ENCODE results near the gene GALR1.
"Not testable (repeated sequence)": the region's sequence is repeated elsewhere in the genome, so short reads cannot be mapped to it uniquely, and the experiment has no call there.

Gene GALR1

GRCh38 chr18:77249569-77250500, at the start of gene GALR1:
GALR1 (plus strand) TSS chr18:77249848; CDS start chr18:77250549, 701 bp downstream.
- no peak for DNase-seq

- no peak for DNase-seq
Observed at GRCh38 chr18:77201506-77201905, 48.1 kb upstream of the GALR1 start.

GRCh38 chr18:77202329-77202728, 47.3 kb upstream of the GALR1 start:
- no peak for DNase-seq

DNA sequence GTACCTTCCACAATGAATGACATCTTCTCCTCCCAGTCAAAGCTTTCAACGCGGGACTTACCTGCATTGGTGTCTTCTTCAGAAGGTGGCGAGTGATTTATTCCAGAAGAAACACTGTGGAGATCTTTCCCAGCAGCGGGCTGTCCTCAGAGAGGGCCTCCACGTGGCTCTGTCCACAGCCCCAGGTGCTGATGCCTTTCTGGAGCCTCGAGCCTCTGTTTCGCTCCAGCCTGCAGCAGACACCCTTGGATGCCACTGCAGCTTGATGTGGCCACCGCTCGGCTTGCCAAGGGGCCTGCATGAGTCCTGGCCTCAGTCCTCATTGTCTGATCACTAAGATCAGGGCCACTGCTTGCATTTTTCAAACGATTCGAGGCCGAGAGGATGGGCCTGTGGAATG, 46.6 kb upstream of the GALR1 start:
- DNase-seq, result no peak

DNA sequence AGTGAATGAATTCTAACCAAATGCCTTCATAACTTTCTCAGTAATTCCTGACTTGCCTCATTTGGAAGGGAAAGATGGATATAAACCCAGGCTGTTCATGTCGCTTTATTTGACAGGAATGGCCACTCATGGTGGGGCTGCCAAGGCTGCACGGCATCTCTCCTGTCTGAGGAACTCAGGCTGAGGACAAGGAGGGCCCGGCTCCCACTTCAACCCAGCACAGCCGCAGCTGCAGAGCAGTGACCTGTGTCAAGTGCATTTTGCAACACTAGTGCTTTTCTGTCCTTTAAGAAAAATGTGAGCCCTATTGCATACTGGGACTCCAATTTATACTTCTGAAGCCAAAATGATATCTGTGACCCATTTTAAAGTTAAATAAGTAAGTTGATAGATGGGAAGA, 45.8 kb upstream of the GALR1 start:
- no peak for DNase-seq

DNA sequence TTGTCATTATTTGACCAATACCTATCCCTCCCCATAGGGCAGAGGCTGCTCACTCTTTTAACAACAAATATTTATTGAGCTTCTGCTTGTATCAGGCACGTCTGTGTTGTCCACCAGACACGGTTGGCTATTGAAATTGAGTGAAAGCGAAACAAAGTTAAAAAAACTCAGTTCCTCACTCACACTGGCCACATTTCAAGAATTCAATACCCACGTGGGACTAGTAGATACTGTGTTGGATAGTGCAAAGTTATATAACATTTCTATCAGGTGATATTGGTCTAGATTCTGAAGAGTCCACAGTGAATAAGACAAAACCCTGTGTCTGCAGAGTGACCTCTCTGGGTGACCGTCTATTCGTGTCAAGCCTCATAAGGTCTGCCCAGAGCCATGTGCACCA, 43.9 kb upstream of the GALR1 start:
- no peak for DNase-seq

- no peak for DNase-seq
Observed at GRCh38 chr18:77206676-77207374, 42.8 kb upstream of the GALR1 start.

GRCh38 chr18:77207540-77207939, 42.1 kb upstream of the GALR1 start:
- peak; percentile 65 to 67 for DNase-seq

- peak; percentile 51 to 52 for DNase-seq
Observed at GRCh38 chr18:77208964-77209363, 40.7 kb upstream of the GALR1 start.

DNA sequence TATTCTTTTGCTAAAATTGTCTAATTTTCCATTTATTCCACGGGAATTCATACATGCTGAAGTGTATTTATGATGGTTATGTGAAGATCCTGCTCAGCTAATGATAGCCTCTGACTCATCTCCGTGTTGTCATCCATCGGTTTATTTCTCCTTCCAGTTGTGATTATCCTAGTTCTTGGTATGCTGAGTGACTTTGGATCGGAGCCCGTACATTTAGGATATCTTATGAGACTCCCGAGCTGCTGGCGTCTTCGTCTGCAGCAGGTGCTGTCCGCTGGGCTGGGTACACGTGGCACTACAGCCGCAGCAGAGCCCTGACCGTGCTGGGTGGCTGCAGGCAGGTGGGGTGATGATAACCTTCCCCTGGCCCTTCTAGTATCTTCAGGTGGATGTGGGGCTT, 40.1 kb upstream of the GALR1 start:
- no peak for DNase-seq

- DNase-seq, result no peak
Observed at GRCh38 chr18:77210249-77210648, 39.4 kb upstream of the GALR1 start.

GRCh38 chr18:77218642-77219041, 31.0 kb upstream of the GALR1 start:
- DNase-seq, result no peak

DNA sequence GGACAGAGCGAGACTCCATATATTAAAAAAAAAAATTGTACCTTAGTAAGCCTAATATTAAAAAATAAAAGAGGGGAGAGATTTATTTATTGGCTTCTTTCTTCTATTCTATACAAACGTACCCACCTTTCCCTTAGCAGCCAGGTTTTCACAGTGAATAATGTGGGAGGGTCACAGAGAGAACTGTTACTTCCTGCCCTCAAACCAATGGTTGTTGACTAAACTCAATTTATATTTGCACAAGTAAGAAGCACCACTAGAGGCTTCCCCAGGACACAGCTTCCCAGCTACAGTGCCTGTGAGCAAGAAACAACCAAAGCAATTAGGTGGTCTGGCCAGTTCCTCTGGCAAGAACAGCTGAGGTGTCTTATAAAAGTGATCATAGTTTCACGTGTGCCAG, 28.9 kb upstream of the GALR1 start:
- peak in 1 of 2 donors; percentile 16 for DNase-seq

- no peak for DNase-seq
Observed at GRCh38 chr18:77222464-77222863, 27.2 kb upstream of the GALR1 start.

- no peak for DNase-seq
Observed at GRCh38 chr18:77223221-77223639, 26.4 kb upstream of the GALR1 start.

GRCh38 chr18:77223653-77224052, 26.0 kb upstream of the GALR1 start:
- DNase-seq, result no peak

DNA sequence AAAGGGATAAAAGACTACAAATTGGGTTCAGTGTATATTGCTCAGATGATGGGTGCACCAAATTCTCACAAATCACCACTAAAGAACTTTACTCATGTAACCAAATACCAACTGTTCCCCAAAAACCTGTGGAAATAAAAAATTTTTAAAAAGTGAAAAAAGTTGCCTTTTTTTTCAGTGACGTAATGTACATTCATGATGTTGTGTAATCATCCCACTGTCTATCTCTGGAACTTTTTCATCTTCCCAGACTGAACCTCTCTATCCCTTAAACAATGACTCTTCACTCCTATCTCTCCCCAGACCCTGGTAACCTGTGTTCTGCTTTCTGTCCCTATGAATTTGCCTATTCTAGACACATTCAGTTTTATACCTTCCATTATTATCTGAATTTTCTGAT, 19.0 kb upstream of the GALR1 start:
- no peak for DNase-seq

GRCh38 chr18:77234504-77235365, 14.9 kb upstream of the GALR1 start:
- DNase-seq, result no peak

DNA sequence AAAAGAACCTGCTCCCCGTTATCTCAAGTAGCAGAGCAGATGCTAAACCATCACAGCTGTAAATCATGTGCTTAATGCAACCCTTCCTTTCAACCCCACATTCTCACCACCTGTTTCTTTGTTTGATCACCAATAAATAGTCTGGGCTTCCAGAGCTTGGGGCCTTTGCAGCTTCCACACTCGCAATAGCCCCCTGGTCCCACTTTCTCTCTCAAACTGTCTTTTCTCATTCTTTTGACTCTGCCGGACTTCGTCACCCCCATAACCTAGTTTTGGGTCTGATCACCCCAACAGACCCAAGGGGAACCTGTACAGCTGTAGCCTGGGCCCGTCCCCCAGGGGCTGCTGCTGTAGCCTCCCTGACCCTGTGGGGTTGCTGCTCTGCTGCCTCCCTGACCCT, 10.4 kb upstream of the GALR1 start:
- not testable (repeated sequence) for DNase-seq

DNA sequence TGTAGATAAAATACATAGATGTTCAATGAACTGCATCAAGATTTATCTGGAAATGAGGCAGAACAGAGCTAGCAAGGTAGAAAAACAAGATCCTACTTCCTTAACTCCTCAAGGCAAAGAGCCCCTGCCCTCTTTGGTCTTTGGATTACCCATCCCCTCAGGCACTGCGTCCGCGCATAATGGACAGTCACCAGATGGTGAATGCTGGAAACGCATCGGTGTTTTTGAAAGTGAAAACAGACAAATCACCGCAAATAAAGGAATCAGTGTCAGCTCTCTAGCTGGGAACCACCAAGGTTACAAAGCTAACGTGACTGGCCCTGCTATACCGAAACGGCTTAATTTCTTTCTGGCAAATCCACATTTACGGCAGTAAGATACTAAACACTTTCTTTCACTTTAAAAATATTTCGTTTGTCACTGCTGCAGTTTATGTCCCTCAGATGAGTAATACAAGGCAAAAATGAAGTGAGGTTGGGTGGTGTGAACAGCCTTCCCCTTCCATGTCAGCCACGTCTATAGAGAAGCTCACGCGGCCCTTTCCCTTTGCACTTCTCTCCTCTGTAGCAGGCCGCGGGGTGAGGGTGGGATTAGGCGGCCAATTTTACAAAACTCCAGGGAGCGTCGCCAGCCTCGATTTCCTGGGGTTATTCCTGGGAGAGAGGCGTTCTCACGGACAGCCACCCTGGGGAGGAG, 627 bp upstream of the GALR1 start:
- no peak for DNase-seq

DNA sequence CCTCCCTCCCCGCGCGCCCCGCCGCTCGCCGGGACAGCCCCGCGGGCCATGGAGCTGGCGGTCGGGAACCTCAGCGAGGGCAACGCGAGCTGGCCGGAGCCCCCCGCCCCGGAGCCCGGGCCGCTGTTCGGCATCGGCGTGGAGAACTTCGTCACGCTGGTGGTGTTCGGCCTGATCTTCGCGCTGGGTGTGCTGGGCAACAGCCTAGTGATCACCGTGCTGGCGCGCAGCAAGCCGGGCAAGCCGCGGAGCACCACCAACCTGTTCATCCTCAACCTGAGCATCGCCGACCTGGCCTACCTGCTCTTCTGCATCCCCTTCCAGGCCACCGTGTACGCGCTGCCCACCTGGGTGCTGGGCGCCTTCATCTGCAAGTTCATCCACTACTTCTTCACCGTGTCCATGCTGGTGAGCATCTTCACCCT, 865 bp downstream of the GALR1 start:
- no peak for DNase-seq

DNA sequence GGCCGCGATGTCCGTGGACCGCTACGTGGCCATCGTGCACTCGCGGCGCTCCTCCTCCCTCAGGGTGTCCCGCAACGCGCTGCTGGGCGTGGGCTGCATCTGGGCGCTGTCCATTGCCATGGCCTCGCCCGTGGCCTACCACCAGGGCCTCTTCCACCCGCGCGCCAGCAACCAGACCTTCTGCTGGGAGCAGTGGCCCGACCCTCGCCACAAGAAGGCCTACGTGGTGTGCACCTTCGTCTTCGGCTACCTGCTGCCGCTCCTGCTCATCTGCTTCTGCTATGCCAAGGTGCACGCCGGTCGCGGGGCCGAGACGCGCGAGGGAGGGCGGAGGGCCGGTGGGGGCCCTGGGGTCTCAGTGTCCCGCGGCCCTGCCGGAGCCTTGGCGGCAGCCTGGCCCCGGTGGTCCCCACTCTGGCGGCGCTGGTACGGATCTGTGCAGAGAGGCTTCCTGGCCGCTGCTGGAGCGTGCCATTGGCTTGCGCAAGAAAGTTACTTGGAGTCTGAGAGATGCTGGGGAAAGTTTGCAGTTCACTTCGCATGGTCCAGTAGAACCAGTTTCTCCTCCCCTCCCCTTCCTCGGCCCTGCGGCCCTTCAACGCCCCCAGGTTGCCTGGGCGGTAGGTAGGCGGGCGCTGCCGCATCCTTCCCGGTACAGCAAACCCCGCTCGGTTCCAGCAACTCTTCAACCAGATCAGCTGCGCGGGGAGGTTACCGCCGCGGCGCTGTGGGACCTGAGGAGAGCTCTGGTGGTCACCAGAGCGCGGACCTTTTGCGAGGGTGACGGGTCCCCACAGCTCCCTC, 1.5 kb downstream of the GALR1 start:
- no peak for DNase-seq
